SK-N-SH (cell line): ENCODE results near the gene KLHL12. TPM values are rescaled to one million over a fixed set of nuclear protein-coding genes. Genes with fewer than 3 reads are reported as not detected.

Experiments used
- CTCF ChIA-PET: fragments of 300-600, 350-600 bp; formaldehyde crosslinking; extraction: SDS; loops from one replicate; lab custom pipeline; 2021; lab: Yijun Ruan, JAX
- POLR2A ChIA-PET: fragments of 350-600 bp; sonication (Branson Sonifier 250); formaldehyde crosslinking; extraction: SDS; loops from one replicate; lab custom pipeline; 2020; ENCODE audit warnings: antibody characterized with exemption, inconsistent platforms; lab: Yijun Ruan, JAX
- DNase-seq: peaks from one replicate; pipeline ENCODE4 v3.0.0; 2012
- H2AFZ ChIP-seq: fragments of 200-600 bp; sonication (generic); 2 replicates; pipeline ENCODE4 v1.8.1; 2016; ENCODE audit warnings: antibody characterized with exemption, mild to moderate bottlenecking, low read depth
- H3F3A ChIP-seq: fragments of 200-600 bp; sonication (generic); replicated peaks from 2 replicates; pipeline ENCODE3; 2016; ENCODE audit warnings: antibody characterized with exemption, mild to moderate bottlenecking; ENCODE audit not compliant: insufficient read depth
- H3K27ac ChIP-seq, 2 experiments: fragments of 200-500 bp in 1 of 2; fragments of 200-600 bp in 1 of 2; sonication (Bioruptor generic) in 1 of 2; sonication (generic), shearing (Covaris generic) in 1 of 2; 2 replicates each; pipeline versions ENCODE4 v1.5.1 to v1.6.1; 2014 to 2016; ENCODE audit warnings: low read depth in 2 of 2, inconsistent platforms in 1 of 2, low read length in 1 of 2, mild to moderate bottlenecking in 1 of 2, mixed read lengths in 1 of 2
- H3K27me3 ChIP-seq: fragments of 200-600 bp; sonication (generic), shearing (Covaris generic); 2 replicates; pipeline ENCODE4 v1.6.1; 2016; ENCODE audit warnings: mixed run types; ENCODE audit not compliant: insufficient read depth
- H3K36me3 ChIP-seq, 2 experiments: fragments of 200-500 bp in 1 of 2; fragments of 200-600 bp in 1 of 2; sonication (Bioruptor generic) in 1 of 2; sonication (generic) in 1 of 2; replicated peaks in 1 of 2; 2 replicates each; pipeline versions ENCODE3 to v1.5.1; 2014 to 2016; ENCODE audit warnings: low read length in 1 of 2, mild to moderate bottlenecking in 1 of 2; ENCODE audit not compliant: insufficient read depth in 2 of 2, control insufficient read depth in 1 of 2
- H3K4me1 ChIP-seq, 2 experiments: fragments of 200-500 bp in 1 of 2; fragments of 200-600 bp in 1 of 2; sonication (Bioruptor generic) in 1 of 2; sonication (generic), shearing (Covaris generic) in 1 of 2; 2 replicates each; pipeline versions ENCODE4 v1.5.1 to v1.6.1; 2014 to 2016; ENCODE audit warnings: low read depth in 1 of 2, low read length in 1 of 2, mixed run types in 1 of 2; ENCODE audit not compliant: insufficient read depth in 2 of 2, control insufficient read depth in 1 of 2
- H3K4me2 ChIP-seq: fragments of 200-600 bp; sonication (generic), shearing (Covaris generic); 2 replicates; pipeline ENCODE4 v1.6.1; 2017; ENCODE audit warnings: mixed run types
- H3K4me3 ChIP-seq, 2 experiments: fragments of 200-500 bp in 1 of 2; fragments of 200-600 bp in 1 of 2; sonication (Bioruptor generic) in 1 of 2; sonication (generic), shearing (Covaris generic) in 1 of 2; 2 replicates each; pipeline versions ENCODE4 v1.5.1 to v1.8.1; 2014 to 2016; ENCODE audit warnings: low read depth in 2 of 2, inconsistent platforms in 1 of 2, low read length in 1 of 2, mild to moderate bottlenecking in 1 of 2, mixed read lengths in 1 of 2, moderate library complexity in 1 of 2
- H3K79me2 ChIP-seq: fragments of 200-600 bp; sonication (generic); 2 replicates; pipeline ENCODE4 v1.8.1; 2017; ENCODE audit warnings: mild to moderate bottlenecking; ENCODE audit not compliant: insufficient read depth
- H3K9ac ChIP-seq: fragments of 200-600 bp; sonication (generic); 2 replicates; pipeline ENCODE4 v1.6.1; 2017; ENCODE audit warnings: mixed run types
- H3K9me2 ChIP-seq: fragments of 200-600 bp; sonication (generic); 2 replicates; pipeline ENCODE4 v1.6.1; 2017; ENCODE audit warnings: mixed run types
- H3K9me3 ChIP-seq: fragments of 200-600 bp; sonication (generic); 2 replicates; pipeline ENCODE4 v1.6.1; 2017; ENCODE audit warnings: mixed run types, mild to moderate bottlenecking, moderate library complexity
- H4K20me1 ChIP-seq: fragments of 200-600 bp; sonication (generic); 2 replicates; pipeline ENCODE4 v1.6.1; 2017; ENCODE audit warnings: mild to moderate bottlenecking, mixed run types; ENCODE audit not compliant: insufficient read depth
- EZH2phosphoT487 ChIP-seq: fragments of 200-600 bp; sonication (generic); IDR thresholded peaks from 2 replicates; pipeline ENCODE4 v1.6.1; 2017; ENCODE audit warnings: low read depth, mixed run types, mild to moderate bottlenecking, antibody characterized with exemption, moderate library complexity, borderline replicate concordance
- FOSL2 ChIP-seq: IDR thresholded peaks from 2 replicates; pipeline ENCODE4 v1.4.0; 2012; ENCODE audit warnings: low read depth, mild to moderate bottlenecking, moderate library complexity, borderline replicate concordance
- FOXM1 ChIP-seq: IDR thresholded peaks from 2 replicates; pipeline ENCODE4 v1.4.0; 2012; ENCODE audit warnings: low read depth, mild to moderate bottlenecking
- GABPA ChIP-seq: IDR thresholded peaks from 2 replicates; pipeline ENCODE4 v1.4.0; 2012; ENCODE audit warnings: low read depth, mild to moderate bottlenecking
- GATA2 ChIP-seq: sonication (generic); formaldehyde crosslinking; IDR thresholded peaks from 2 replicates; pipeline ENCODE4 v1.5.0; 2020; ENCODE audit warnings: mild to moderate bottlenecking, missing genetic modification reagents
- MAX ChIP-seq: IDR thresholded peaks from 2 replicates; pipeline ENCODE4 v1.4.0; 2012; ENCODE audit warnings: low read depth
- POLR2AphosphoS5 ChIP-seq: IDR thresholded peaks from 2 replicates; pipeline ENCODE4 v1.6.1; 2012; ENCODE audit warnings: low read depth, low read length
- RAD21 ChIP-seq: IDR thresholded peaks from 2 replicates; pipeline ENCODE4 v1.6.1; 2012; ENCODE audit warnings: mild to moderate bottlenecking, low read length
- REST ChIP-seq: IDR thresholded peaks from 2 replicates; pipeline ENCODE4 v1.6.1; 2012; ENCODE audit warnings: mild to moderate bottlenecking, low read depth, low read length, moderate library complexity
- SIN3A ChIP-seq: IDR thresholded peaks from 2 replicates; pipeline ENCODE4 v1.6.1; 2012; ENCODE audit warnings: low read depth, mild to moderate bottlenecking, low read length, moderate library complexity, borderline replicate concordance
- TAF1 ChIP-seq: IDR thresholded peaks from 2 replicates; pipeline ENCODE4 v1.6.1; 2012; ENCODE audit warnings: low read depth, mild to moderate bottlenecking, low read length, moderate library complexity, borderline replicate concordance
- TCF12 ChIP-seq: IDR thresholded peaks from 2 replicates; pipeline ENCODE4 v1.4.0; 2012
- TEAD4 ChIP-seq: IDR thresholded peaks from 2 replicates; pipeline ENCODE4 v1.4.0; 2012; ENCODE audit warnings: mild to moderate bottlenecking, borderline replicate concordance; ENCODE audit not compliant: insufficient read depth
- USF2 ChIP-seq: fragments of 150-350 bp; IDR thresholded peaks from 2 replicates; pipeline ENCODE4 v1.6.1; 2017; ENCODE audit warnings: antibody characterized with exemption, low read length, low read depth, borderline replicate concordance
- YY1 ChIP-seq: IDR thresholded peaks from 2 replicates; pipeline ENCODE4 v1.4.0; 2012; ENCODE audit warnings: low read depth, mild to moderate bottlenecking
- WGBS: methylation state at CpG from one replicate; pipeline ENCODE4 v1.1.6; 2017; ENCODE audit warnings: low lambda C conversion rate; 5-methylcytosine and 5-hydroxymethylcytosine counted together
- polyA plus RNA-seq, 3 experiments: library from polyadenylated mRNA; depleted of rRNA; stranded (reverse); fragments of >200 nt; gene quantifications; 2 replicates each; pipeline ENCODE4 v1.2.3, GENCODE V29; 2012

KLHL12 gene
- polyA plus RNA-seq, 1 of the 3 experiments (the other 2 are of a cell fraction): 22.6 TPM

GRCh38 chr1:202942426-202942825 lies 15.4 kb upstream of the KLHL12 start (continued):
- no peak for TF ChIP-seq EZH2phosphoT487
- no peak for TF ChIP-seq TAF1
- TF ChIP-seq POLR2AphosphoS5: no peak
- no peak for TF ChIP-seq FOXM1
- no peak for TF ChIP-seq MAX
- TF ChIP-seq TEAD4: no peak
- no peak for TF ChIP-seq GABPA
- TF ChIP-seq FOSL2: no peak
- no peak for TF ChIP-seq YY1
- TF ChIP-seq GATA2 (CRISPR knock-in tag): no peak
- no peak for TF ChIP-seq RAD21
- TF ChIP-seq, all 33 proteins: peak for 0

- WGBS: 95% methylated on average over 4 of the region's 4 CpGs
- CTCF ChIA-PET: no interaction called here
Measured at GRCh38 chr1:202941372-202941771, 14.3 kb upstream of the KLHL12 start.

More at GRCh38 chr1:202941372-202941771, 14.3 kb upstream of the KLHL12 start:
- no peak for TF ChIP-seq TCF12
- no peak for TF ChIP-seq SIN3A
- TF ChIP-seq GATA2 (CRISPR knock-in tag): no peak
- TF ChIP-seq USF2: no peak
- TF ChIP-seq REST: no peak
- Histone ChIP-seq H4K20me1 (no peaks in the 10 kb centered on the region), H3K27ac (no peak overlapping the region), H2AFZ (no peak overlapping the region), H3F3A (no peaks in the 10 kb centered on the region), H3K4me3 (no peak overlapping the region), H3K79me2 (no peaks in the 10 kb centered on the region), H3K9me2 (no peaks in the 10 kb centered on the region), H3K27me3 (no peaks in the 10 kb centered on the region), H3K4me2 (no peak overlapping the region), H3K9ac (no peak overlapping the region), H3K4me1 (no peaks in the 10 kb centered on the region), H3K36me3 (peaks cover 58 to 62% of the 10 kb centered on the region in 2 experiments), H3K9me3 (no peaks in the 10 kb centered on the region)
- DNase-seq: no peak
- POLR2A ChIA-PET: no interaction called here
